Lower leg skin (tissue), 4 donors: ENCODE measurements around the gene PRRT4. TPM values are rescaled to one million over a fixed set of nuclear protein-coding genes. Genes with fewer than 3 reads are reported as not detected.

Source experiments
- DNase-seq, 2 donors: peaks; one replicate each; pipeline ENCODE4 v3.0.0-alpha.2; 2019; ENCODE audit warnings: low spot score in 2 of 2
- H3K4me3 ChIP-seq: fragments of 200-600 bp; sonication (generic); 2 replicates; pipeline ENCODE4 v1.5.1; 2017; ENCODE audit warnings: mild to moderate bottlenecking, low read depth; ENCODE audit not compliant: poor library complexity, severe bottlenecking
- CTCF ChIP-seq, 3 donors: fragments of 450-650 bp; IDR thresholded peaks; one replicate each; pipeline ENCODE4 v1.5.1; 2016; ENCODE audit warnings: antibody characterized with exemption in 3 of 3, mild to moderate bottlenecking in 3 of 3, moderate library complexity in 2 of 3
- POLR2A ChIP-seq, 2 donors: fragments of 450-650 bp; IDR thresholded peaks; one replicate each; pipeline ENCODE4 v1.6.1; 2016 to 2017; ENCODE audit warnings: antibody characterized with exemption in 2 of 2, mild to moderate bottlenecking in 1 of 2, moderate library complexity in 1 of 2
- WGBS, 2 donors: methylation state at CpG; one replicate each; pipeline ENCODE4 v1.1.5; 2018; 5-methylcytosine and 5-hydroxymethylcytosine counted together
- intact Hi-C: fragments of 100-400 bp; cut with DNase I; formaldehyde crosslinking; loops from one replicate; pipeline ENCODE4 v1.15.0; 2023; ENCODE audit warnings: low total_unique reads
- total RNA-seq, 4 donors: library from RNA; depleted of rRNA; stranded (reverse); fragments of >200 nt; gene quantifications; one replicate each; pipeline ENCODE4 v1.1.0, GENCODE V29; 2016

The PRRT4 gene
- total RNA-seq, 4 donors from 2014 or later = 1.3 to 4.5 (median 1.9) TPM

- WGBS, 2 donors = 88 to 91% methylated on average over 1 of the region's 1 CpG
- DNase-seq = no peak
- intact Hi-C loops = no loop called here
- no peak for TF ChIP-seq POLR2A (IDR thresholded peaks at IDR 0.05)
- TF ChIP-seq CTCF (IDR thresholded peaks at IDR 0.05) = no peak
- H3K4me3 ChIP-seq = no peak overlapping the region
Measured at GRCh38 chr7:128358233-128358632, 3.3 kb downstream of the PRRT4 start.

GRCh38 chr7:128357217-128357613 lies 4.3 kb downstream of the PRRT4 start:
- no peak for TF ChIP-seq CTCF (IDR thresholded peaks at IDR 0.05)
- TF ChIP-seq POLR2A (IDR thresholded peaks at IDR 0.05) = no peak
- H3K4me3 ChIP-seq = no peak overlapping the region
- DNase-seq = no peak
- intact Hi-C loops = no loop called here
- WGBS, 2 donors = 72 to 92% methylated on average over 2 to 6 of the region's 6 CpGs

- 86 to 100% methylated on average over 2 of the region's 2 CpGs for WGBS, 2 donors
- TF ChIP-seq POLR2A (IDR thresholded peaks at IDR 0.05) = no peak
- no peak for TF ChIP-seq CTCF (IDR thresholded peaks at IDR 0.05)
- intact Hi-C loops = no loop called here
- H3K4me3 ChIP-seq = no peak overlapping the region
- DNase-seq = no peak
Measured at GRCh38 chr7:128356546-128357216, 4.8 kb downstream of the PRRT4 start.

- 100% methylated on average over 1 of the region's 1 CpG for WGBS, 2 donors
- intact Hi-C loops = loop anchor here (5.0 kb wide), 1 partner anchor 34 kb away; no protein-coding TSS in a partner anchor
- H3K4me3 ChIP-seq = no peak overlapping the region
- no peak for DNase-seq
- TF ChIP-seq CTCF (IDR thresholded peaks at IDR 0.05) (no peak), POLR2A (IDR thresholded peaks at IDR 0.05) (no peak)
Measured at GRCh38 chr7:128353610-128354009, 7.9 kb downstream of the PRRT4 start.

- DNase-seq = no peak
- intact Hi-C loops = loop anchor here (5.0 kb wide), 1 partner anchor 34 kb away; no protein-coding TSS in a partner anchor
- H3K4me3 ChIP-seq = no peak overlapping the region
- no peak for TF ChIP-seq POLR2A (IDR thresholded peaks at IDR 0.05)
- TF ChIP-seq CTCF (IDR thresholded peaks at IDR 0.05) = no peak
- WGBS, 2 donors = 86 to 91% methylated on average over 3 of the region's 3 CpGs
Measured at GRCh38 chr7:128353189-128353588, 8.3 kb downstream of the PRRT4 start.

GRCh38 chr7:128352636-128353035 lies 8.9 kb downstream of the PRRT4 start:
- WGBS, 2 donors = 83 to 85% methylated on average over 8 of the region's 8 CpGs
- TF ChIP-seq CTCF (IDR thresholded peaks at IDR 0.05) (no peak), POLR2A (IDR thresholded peaks at IDR 0.05) (no peak)
- intact Hi-C loops = loop anchor here (5.0 kb wide), 1 partner anchor 35 kb away; no protein-coding TSS in a partner anchor
- H3K4me3 ChIP-seq = no peak overlapping the region
- DNase-seq = no peak
